HG03442 (cell line): ENCODE results near the gene SASH1.

Experiments used
- ATAC-seq: cut with Tn5 transposase; IDR thresholded peaks from one replicate; pipeline ENCODE4 v1.9.1; 2021; ENCODE audit warnings: mild to moderate bottlenecking, moderate library complexity; ENCODE audit not compliant: unreplicated experiment

Gene SASH1

GRCh38 chr6:148342350-148343046, at the start of gene SASH1:
TSS of gene SASH1 (plus strand) at chr6:148342838. CDS start at chr6:148343068, 230 bp downstream.
- ATAC-seq, result peak; percentile 62

- no peak for ATAC-seq
Observed at GRCh38 chr6:148293181-148293995, 49.2 kb upstream of the SASH1 start.

GRCh38 chr6:148294059-148294458, 48.6 kb upstream of the SASH1 start:
- no peak for ATAC-seq

GRCh38 chr6:148295261-148295887, 47.3 kb upstream of the SASH1 start:
- no peak for ATAC-seq

- ATAC-seq, result no peak
Observed at GRCh38 chr6:148296771-148297170, 45.9 kb upstream of the SASH1 start.

GRCh38 chr6:148298683-148299082, 44.0 kb upstream of the SASH1 start:
- no peak for ATAC-seq

GRCh38 chr6:148303616-148304015, 39.0 kb upstream of the SASH1 start:
- no peak for ATAC-seq

DNA sequence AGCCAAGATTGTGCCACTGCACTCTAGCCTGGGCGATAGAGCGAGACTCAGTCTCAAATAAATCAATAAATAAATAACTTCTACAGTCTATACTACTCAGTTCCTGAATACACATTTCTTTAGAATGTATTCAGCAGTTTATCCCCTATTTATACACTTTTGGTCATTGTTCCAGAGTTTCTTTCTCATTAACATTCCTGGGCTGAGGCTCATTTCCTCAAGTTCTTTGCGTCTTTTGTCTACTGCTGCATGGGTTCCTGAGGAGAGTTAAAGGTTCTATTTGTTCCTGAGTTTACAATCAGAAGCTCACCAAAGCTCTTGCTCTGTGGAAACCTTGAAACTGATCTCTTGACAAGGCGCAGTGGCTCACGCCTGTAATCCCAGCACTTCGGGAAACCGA, 37.7 kb upstream of the SASH1 start:
- ATAC-seq, result no peak

- no peak for ATAC-seq
Observed at GRCh38 chr6:148306286-148306685, 36.4 kb upstream of the SASH1 start.

GRCh38 chr6:148307405-148307804, 35.2 kb upstream of the SASH1 start:
- no peak for ATAC-seq

DNA sequence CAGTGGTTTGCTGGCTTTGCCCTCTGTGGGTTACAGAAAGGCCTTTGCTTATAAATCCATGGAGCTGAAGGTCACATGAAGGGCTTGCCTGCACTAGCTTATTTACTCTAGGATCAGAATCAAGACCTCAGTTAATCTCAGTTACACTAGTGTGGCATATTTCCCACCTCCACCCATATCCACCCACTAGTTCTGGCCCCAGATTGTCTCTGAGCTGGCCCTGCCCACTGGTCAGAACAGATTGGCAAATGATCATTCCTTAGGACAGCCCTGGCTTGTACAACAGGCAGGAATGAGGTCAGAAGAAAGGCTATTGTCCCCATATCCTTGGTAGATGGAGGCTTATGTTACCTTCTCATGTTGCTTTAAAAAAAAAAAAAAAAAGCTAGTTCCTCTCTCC, 33.3 kb upstream of the SASH1 start:
- ATAC-seq, result no peak

- no peak for ATAC-seq
Observed at GRCh38 chr6:148311966-148312669, 30.5 kb upstream of the SASH1 start.

GRCh38 chr6:148313488-148313887, 29.1 kb upstream of the SASH1 start:
- no peak for ATAC-seq

GRCh38 chr6:148316308-148316707, 26.3 kb upstream of the SASH1 start:
- no peak for ATAC-seq

GRCh38 chr6:148317051-148317450, 25.6 kb upstream of the SASH1 start:
- no peak for ATAC-seq

DNA sequence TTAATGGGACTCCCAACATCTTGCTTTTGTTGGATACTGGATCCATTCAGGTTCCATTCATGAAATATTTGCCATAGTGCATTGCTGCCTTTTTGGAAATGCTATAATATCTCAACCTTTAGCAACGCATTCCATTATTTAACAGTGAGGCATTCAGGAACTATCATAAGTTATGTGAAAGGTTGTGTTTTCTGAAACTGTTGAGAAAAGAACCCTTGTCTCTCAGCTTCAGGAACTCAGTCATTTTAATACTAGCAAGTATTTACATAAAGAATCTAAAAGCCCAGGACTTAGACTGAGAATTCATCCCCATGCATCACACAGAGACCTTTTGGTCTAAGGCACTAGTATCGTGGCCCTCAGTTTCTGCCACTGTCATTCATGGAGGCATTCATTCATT, 24.9 kb upstream of the SASH1 start:
- no peak for ATAC-seq

GRCh38 chr6:148322704-148323103, 19.9 kb upstream of the SASH1 start:
- no peak for ATAC-seq

- ATAC-seq, result no peak
Observed at GRCh38 chr6:148323344-148323743, 19.3 kb upstream of the SASH1 start.

DNA sequence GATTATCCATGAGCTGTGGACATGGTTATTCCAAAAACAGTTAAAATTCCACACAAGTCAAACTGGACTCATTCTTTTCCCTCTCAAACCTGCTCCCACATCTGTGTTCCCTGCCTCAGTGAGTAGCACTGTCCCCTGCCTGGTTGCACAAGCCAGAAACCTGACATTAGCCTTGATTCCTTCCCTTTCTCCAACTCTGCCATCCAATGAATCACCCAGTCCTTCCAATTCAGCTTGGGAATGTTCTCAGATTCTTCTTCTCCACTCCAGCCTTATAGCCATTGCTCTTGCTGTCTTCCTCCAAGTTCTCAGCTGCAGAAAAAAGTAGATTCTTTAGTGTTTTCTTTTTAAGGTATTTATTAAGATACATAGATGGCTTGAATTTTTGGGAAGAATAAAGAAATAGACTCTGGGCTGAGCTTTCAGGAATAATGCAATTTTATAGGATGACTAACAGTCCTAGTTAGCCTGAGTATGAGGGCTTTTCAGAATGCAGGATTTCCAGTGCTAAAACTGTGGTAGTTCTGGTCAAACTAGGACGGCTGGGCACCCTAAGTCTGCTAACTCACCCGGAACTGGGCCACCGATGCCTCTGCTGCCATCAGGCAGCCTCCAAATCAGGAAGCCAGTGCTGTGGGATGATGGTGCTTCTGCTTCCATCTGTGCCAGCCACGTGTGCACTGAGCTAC, 18.2 kb upstream of the SASH1 start:
- no peak for ATAC-seq

DNA sequence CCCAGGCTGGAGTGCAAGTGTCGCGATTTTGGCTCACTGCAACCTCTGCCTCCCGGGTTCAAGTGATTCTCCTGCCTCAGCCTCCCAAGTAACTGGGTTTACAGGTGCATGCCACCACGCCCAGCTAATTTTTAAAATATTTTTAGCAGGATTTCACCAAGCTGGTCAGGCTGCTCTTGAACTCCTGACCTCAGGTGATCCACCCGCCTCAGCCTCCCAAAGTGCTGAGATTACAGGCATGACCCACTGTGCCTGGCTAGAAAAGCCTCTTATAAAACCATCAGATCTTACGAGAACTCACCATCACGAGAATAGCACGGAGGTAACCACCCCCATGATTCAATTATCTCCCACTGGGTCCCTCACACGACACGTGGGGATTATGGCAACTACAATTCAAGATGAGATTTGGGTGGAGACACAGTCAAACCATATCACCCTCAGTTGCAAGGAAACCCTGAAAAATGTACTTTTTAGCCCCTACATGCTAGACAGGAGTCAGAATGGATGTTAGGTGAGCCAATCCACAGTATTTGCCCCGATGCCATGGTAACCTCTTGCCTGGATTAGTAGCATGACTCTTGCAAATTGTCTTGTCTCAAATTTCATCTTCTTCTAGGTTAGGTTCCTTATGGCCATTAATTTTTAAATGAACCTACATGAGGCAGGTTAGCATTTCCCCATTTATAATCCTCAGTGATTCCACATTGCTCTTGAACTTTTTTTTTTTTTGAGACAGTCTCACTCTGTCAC, 17.1 kb upstream of the SASH1 start:
- ATAC-seq, result no peak
